Measurements from ENCODE around the gene EHBP1L1.

Gene EHBP1L1

GRCh38 chr11:65580031-65580692, 4.3 kb downstream of the EHBP1L1 start:
- no peak for DNase-seq

- no peak for DNase-seq
Observed at GRCh38 chr11:65580756-65581155, 4.9 kb downstream of the EHBP1L1 start.

GRCh38 chr11:65581928-65582327, 6.1 kb downstream of the EHBP1L1 start:
- DNase-seq = no peak

DNA sequence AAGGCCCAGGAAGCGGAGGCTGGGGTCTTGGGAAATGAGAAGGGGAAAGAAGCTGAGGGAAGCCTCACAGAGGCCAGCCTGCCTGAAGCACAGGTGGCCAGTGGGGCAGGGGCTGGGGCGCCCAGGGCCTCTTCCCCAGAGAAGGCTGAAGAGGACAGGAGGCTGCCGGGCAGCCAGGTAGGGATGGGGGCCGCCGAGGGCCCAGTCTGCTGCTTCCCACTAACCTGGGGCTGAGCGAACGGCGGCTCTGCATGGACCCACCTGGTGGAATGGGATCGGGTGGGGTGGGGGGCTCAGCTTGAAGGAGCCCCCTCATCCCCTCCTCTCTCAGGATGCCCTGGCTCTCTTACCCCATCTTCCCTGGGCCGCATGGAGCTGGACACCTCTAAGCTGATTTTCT, 7.7 kb downstream of the EHBP1L1 start:
- no peak for DNase-seq

DNA sequence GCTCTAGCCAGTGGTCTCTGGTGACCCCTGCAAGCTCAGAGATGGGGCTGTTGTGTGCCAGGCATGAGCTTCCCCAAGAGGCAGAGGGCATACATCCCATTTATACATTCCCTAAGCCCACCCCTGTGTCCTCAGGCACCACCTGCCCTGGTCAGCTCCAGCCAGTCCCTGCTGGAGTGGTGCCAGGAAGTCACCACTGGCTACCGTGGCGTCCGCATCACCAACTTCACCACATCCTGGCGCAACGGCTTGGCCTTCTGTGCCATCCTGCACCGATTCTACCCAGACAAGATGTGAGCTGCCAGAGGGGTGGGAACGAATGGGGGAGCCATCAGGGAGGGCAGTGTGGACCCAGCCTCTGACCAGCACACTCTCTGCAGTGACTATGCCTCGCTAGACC, 8.3 kb downstream of the EHBP1L1 start:
- DNase-seq = no peak

- no peak for DNase-seq
Observed at GRCh38 chr11:65584723-65585171, 8.9 kb downstream of the EHBP1L1 start.

DNA sequence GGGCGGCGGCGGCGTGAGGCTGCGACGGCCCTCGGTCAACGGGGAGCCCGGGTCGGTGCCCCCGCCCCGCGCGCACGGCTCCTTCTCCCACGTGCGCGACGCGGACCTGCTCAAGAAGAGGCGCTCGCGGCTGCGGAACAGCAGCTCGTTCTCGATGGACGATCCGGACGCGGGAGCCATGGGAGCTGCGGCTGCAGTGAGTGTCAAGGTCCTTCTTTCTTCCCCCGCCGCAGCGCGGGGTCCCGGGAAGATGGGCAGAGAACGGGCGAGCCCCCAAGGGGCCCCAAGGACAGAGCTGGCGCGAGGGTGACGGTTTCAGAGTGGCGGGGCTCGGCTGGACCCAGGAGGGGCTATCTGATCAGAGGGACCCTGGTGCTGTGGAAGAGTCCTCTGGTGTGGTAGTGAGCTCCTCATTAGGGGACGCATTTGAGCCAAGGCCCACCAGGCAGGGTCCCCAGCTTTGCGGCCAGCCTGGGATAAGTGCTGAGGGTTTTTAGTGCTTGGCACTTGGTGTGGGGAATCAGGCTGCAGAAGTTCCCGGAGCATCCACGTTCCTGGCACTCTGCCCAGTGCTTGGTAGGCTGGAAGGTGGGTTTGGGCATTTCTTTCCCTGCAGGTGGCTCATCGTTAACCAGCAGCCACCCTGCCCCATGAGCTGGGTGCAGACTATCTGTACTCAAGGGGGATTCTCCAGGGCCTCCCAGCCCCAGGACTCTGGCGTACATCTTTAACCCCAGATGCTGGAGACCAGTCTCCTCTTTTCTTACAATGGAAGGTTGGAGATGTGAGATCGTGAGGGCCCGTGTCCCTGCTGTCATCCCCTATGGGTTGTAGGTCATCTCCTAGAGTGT, 9.8 kb downstream of the EHBP1L1 start:
- DNase-seq = no peak

DNA sequence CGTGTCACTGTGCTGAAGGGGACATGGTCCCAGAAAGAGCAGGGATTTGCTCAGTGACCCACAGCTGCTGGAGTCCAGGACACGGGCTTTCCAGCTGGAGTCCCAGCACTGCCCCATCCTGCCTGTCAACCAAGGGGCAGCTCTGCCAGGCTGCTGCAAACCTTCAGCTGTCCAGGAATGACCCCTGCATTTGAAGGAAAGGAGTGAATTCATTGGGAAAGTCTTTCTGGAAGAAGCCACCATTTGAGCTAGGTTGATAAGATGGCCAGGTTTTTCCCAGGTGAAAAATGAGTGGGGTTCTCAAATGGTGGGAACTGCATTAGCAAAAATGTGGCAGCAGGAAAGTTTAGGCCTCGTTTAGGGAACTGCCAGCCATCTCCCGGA, 10.4 kb downstream of the EHBP1L1 start:
- DNase-seq = no peak

DNA sequence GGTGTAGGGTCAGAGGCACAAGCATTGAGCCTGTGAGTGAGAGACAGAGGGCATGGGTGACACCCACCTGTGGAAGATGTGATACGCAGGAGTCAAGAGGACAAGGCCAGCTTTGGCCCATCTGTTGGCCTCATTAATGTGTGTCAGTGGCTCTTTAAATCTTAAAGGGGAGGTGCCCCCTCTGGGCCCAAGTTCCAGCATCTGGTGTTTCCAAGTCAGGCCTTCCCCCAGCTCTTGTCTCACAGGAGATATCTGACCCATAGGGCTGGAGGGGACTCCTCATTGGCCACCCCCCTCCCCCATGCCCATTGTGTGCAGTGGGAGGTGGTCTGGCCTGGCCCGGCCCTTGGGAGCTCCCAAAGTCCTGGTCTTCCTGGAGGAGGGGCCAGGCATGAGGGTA, 10.8 kb downstream of the EHBP1L1 start:
- peak; percentile 52 for DNase-seq

DNA sequence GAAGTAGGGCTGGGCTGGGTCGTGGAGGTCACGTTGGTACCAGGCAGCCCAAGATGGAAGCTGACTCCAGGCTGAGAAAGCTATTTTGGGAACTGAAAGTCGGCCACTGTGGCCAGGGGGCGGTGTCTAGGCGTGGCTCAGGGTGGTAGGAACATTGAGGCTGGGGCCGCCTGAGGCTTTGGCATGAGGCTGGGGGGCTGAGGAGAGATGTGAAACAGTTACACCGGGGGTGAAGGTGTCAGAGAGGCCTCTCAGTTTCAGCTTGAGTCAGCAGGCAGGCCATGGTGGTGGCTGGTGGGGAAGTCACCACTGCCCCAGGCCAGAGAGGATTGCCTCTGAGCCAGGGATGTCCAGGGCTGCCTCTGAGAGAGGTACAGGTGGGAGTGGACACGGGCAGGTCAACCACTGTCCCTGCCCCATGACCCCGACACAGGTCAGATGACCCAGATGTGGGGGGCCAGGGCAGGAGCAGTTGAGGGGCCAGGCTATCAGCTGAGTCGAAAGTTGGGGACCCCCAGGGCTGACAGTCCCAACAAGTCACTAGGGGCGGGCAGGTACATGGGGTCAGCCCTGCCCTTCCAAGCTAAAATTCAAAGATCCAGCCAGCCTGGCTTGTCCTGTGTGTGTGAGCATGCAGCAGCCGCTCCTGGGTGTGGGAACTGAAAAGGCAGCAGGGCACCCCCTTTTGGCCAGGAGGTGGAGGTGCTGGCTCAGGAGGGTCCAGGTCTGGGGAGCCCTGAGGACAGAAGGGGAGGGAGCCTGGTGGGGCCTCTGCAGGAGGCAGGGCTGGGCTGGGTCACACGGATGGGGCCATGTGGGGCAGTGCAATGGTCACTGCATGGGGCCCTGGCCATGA, 12.6 kb downstream of the EHBP1L1 start:
- DNase-seq = no peak

DNA sequence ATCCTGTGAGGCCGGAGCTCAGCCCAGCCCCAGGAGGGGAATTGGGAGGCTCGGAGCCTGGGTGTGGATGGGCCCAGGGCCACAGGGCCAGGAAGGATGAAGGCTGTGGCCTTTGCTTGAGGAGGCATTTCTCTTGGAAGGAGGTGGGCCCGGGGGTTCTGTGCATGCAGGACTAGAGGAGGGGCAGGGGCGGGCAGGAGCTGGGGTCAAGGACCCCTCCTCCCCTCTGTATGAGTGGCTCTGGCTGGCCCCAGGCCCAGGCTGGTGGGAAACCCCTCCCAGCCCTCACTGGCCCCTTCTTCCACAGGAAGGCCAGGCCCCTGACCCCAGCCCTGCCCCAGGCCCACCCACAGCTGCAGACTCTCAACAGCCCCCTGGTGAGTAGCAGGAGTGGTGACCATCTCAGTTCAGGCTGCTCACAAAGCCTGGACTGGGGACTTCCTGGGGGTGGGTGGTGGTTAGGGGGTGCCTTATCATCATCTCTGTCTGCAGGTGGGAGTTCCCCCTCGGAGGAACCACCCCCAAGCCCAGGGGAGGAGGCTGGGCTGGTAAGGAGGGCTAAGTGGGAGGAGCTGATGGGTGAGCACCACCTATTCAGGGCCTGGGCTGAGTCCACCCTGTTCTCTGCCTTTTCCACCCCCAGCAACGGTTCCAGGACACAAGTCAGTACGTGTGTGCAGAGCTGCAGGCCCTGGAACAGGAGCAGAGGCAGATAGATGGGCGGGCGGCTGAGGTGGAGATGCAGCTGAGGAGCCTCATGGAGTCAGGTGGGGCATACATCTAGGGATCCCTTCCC, 13.8 kb downstream of the EHBP1L1 start:
- no peak for DNase-seq

- no peak for DNase-seq
Observed at GRCh38 chr11:65590240-65590738, 14.4 kb downstream of the EHBP1L1 start.

DNA sequence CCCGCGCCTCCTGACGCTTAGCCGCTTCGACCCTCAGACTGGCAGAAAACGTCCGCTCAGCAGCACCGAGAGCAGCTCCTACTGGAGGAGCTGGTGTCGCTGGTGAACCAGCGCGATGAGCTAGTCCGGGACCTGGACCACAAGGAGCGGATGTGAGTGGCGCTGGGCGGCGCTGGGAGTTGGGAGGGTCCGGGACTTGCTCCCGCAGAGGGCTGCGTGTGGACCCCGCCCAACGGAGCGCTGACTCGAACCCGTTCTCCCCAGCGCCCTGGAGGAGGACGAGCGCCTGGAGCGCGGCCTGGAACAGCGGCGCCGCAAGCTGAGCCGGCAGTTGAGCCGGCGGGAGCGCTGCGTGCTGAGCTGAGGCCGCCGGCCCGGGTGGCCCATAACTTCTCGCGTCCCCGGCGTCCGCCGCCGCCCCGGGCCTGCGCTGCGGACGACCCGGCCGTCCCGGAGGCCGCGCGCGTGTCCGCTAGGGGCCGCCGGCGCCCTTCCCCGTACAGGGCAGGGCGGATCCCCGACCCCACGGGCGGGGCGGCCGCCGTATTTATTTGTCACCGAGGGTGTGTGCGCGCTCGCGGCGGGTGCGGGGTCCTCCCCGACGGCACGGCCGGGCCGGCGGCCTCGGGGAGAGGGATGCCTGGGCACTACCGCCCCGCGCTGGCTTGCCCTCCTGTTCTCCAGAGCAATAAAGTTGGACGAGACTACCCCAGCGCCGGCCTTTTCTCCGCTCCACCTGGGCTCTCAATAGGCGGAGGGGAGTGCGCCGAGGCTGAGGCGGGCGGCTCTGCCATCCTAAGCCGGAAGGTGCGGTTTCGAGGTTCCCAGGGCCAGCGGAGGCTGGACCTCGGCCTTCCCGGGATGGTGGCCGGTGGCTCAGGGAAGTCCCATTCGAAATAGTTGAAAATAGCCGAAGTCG, 16.3 kb downstream of the EHBP1L1 start:
- DNase-seq = no peak

DNA sequence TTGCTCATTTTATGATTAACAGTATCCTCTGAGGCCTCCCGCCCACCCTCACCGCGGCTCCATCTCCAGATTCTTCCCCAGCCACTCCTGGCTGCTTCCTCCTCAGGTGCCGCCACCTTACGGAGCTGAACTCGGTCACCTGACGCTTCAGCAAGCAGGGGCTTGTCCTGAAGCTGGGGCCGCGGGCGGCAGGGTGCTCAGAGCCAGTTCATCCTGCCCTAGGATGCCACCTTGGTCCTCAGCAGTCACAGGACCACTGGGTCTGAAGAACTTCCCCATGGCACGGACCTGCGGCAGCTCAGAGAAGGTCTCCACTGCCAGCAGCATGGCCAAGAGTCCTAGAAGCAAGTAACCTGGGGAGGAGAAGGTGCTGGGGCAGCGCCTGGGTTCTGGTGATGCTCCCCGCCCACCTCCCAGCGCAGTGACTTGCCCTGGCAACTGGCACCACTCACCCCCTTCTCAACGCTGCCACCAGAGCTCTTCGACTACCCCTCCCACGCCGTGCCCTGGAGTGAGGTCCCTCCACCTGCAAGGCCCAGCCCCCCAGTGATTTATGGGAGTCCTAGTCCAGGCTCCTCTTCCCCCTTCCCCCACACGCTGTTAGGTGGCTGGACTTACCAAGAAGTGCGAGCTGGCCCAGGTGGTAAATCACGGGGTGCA, 17.1 kb downstream of the EHBP1L1 start:
- no peak for DNase-seq

DNA sequence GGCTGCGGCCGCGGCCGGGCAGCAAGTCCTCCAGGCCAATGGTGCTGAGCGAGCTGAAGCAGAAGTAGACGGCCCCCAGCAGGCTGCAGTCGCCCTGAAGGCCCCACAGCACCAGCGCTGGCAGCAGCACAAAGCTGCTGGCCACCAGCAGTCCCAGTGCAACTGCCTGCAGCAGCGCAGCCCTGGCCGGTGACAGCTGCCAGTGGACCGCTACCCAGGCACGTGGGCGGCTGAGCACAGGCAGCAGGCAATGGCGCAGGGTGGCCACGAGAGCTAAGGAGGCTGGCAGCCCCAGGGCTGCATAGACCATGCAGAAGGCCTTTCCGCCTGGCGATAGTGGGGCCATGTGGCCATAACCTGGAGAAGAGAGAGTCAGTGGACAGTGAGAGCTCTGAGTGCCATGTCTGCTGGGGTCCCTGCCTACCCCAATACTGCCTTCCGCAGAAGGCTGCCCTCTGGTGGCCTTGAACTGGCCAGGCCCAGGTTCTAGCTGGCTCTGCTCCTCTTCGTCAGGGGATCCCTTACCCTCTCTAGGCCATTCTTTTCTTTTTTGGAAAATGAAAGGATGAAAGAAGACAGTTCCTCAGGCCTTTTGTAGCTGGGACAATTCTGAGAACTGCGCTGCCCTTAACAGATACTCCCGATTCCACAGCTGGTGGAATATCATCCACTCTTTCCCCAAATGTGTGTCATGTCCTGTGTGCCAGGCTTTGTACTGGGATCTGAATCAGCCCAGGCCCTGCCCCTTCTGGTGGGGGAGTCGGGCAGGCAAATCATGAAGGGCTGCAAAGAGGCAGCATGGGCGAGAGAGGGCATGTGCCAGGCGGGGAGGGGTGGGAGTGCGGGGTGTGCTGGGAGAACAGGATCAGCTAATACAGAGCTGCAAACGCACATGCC, 17.9 kb downstream of the EHBP1L1 start:
- no peak for DNase-seq

- no peak for DNase-seq
Observed at GRCh38 chr11:65595131-65595530, 19.3 kb downstream of the EHBP1L1 start.

DNA sequence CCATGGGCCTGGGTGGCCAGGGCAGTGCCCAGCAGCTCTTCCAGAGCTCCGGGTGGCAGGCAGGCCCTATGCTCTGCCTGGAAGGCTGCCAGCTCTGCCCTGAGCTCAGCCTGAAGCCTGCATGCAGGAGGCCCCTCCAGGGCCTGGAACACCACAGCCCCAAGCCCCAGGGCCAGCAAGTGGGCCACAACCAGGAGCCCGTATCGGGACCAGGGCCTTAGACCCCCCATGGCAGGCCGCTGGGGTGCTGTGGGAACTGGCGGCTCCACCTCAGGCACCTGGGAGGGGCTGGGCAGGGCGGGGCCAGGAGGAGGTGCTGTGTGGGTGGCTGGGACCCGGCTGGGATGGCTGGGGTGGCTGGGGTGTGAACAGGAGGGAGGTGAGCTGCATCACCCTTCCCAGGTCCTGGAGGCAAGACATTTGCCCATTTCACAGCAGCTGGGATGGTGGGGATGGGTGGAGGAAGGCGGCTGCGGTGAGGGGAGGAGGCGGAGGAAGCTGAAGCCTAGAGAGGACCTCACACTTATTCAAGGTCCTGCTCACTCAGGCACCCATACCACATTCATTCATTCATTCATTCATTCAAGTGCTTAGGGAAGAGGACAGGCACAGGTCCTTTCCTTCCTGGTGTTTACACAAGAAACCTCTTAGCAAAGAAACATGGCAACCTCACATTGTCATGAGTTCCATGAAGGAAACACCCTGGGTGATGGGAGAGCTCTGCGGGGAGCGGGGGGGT, 19.9 kb downstream of the EHBP1L1 start, which contains the start of gene KCNK7:
Gene KCNK7, minus strand, starts transcription at position 258 of the 739 bp plus-strand sequence. Its CDS starts 28 bp downstream, at position 230.
- no peak for DNase-seq

- no peak for DNase-seq
Observed at GRCh38 chr11:65596520-65596919, 20.7 kb downstream of the EHBP1L1 start.

GRCh38 chr11:65598258-65598699, 22.4 kb downstream of the EHBP1L1 start:
- DNase-seq = no peak
